H1 (cell line): Measurements from ENCODE around the gene SCN3A. TPM values are rescaled to one million over a fixed set of nuclear protein-coding genes. Genes with fewer than 3 reads are reported as not detected.

Experiments used
- CTCF ChIA-PET: fragments of 300-600 bp; sonication (Branson Sonifier 250); formaldehyde crosslinking; loops from one replicate; lab custom pipeline; 2021; ENCODE audit not compliant: partially characterized antibody; lab: Charles Lee
- POLR2A ChIA-PET: fragments of 300-600 bp; sonication (Branson Sonifier 250); formaldehyde crosslinking; loops from one replicate; lab custom pipeline; 2021; ENCODE audit warnings: inconsistent platforms; ENCODE audit not compliant: partially characterized antibody; lab: Charles Lee
- DNase-seq, 2 experiments: peaks; one replicate each; pipeline versions ENCODE4 v3.0.0 to v3.0.0-alpha.2; 2010 to 2022; ENCODE audit warnings: low spot score in 2 of 2, low read depth in 1 of 2, mixed read lengths in 1 of 2
- FAIRE-seq: peaks from 2 replicates; lab custom pipeline; 2011; peaks lifted over from hg19 to GRCh38; lab: Jason Lieb, UNC
- H2AFZ ChIP-seq: 2 replicates; pipeline ENCODE4 v1.8.1; 2012; ENCODE audit warnings: low read length, inconsistent platforms
- H2AK5ac ChIP-seq: 2 replicates; pipeline ENCODE4 v1.6.1; 2013; ENCODE audit warnings: low read depth, low read length
- H2BK120ac ChIP-seq: replicated peaks from 2 replicates; pipeline ENCODE3; 2013; ENCODE audit warnings: low read depth, low read length, inconsistent platforms
- H2BK12ac ChIP-seq: 2 replicates; pipeline ENCODE4 v1.6.1; 2013; ENCODE audit warnings: low read depth, low read length
- H2BK15ac ChIP-seq: 2 replicates; pipeline ENCODE4 v1.6.1; 2013; ENCODE audit warnings: low read length
- H2BK20ac ChIP-seq: 2 replicates; pipeline ENCODE4 v1.6.1; 2013; ENCODE audit warnings: low read length
- H2BK5ac ChIP-seq: 2 replicates; pipeline ENCODE4 v1.6.1; 2013; ENCODE audit warnings: low read depth, low read length
- H3K14ac ChIP-seq: 2 replicates; pipeline ENCODE4 v1.6.1; 2013; ENCODE audit warnings: inconsistent platforms; ENCODE audit not compliant: insufficient read length
- H3K18ac ChIP-seq: 2 replicates; pipeline ENCODE4 v1.6.1; 2013; ENCODE audit warnings: low read length; ENCODE audit errors: extremely low read depth
- H3K23ac ChIP-seq: 2 replicates; pipeline ENCODE4 v1.6.1; 2013; ENCODE audit warnings: inconsistent platforms; ENCODE audit not compliant: insufficient read length
- H3K23me2 ChIP-seq: 2 replicates; pipeline ENCODE4 v1.6.1; 2013; ENCODE audit warnings: low read depth, low read length
- H3K27ac ChIP-seq: 2 replicates; pipeline ENCODE4 v1.6.1; 2011; ENCODE audit warnings: low read depth, low read length, inconsistent platforms
- H3K27me3 ChIP-seq, 4 experiments: replicated peaks in 1 of 4; 1 replicate in 1 of 4; 2 replicates in 3 of 4; pipeline versions ENCODE4 v1.6.1 to v1.8.1; 2011 to 2013; ENCODE audit warnings: low read length in 3 of 4, mild to moderate bottlenecking in 3 of 4, inconsistent platforms in 2 of 4, mixed read lengths in 2 of 4, moderate library complexity in 1 of 4; ENCODE audit not compliant: control insufficient read depth in 3 of 4, insufficient read depth in 3 of 4; ENCODE audit errors: extremely low read depth in 1 of 4
- H3K36me3 ChIP-seq, 4 experiments: 2 replicates each; pipeline versions ENCODE4 v1.6.1 to v1.8.1; 2011 to 2013; ENCODE audit warnings: mild to moderate bottlenecking in 4 of 4, low read length in 3 of 4, moderate library complexity in 2 of 4, control low read depth in 1 of 4, inconsistent platforms in 1 of 4; ENCODE audit not compliant: insufficient read depth in 4 of 4, control insufficient read depth in 2 of 4
- H3K4ac ChIP-seq: replicated peaks from 2 replicates; pipeline ENCODE3; 2013; ENCODE audit warnings: low read length, low read depth, mixed read lengths, inconsistent platforms; ENCODE audit not compliant: insufficient read length
- H3K4me1 ChIP-seq, 4 experiments: replicated peaks in 1 of 4; 1 replicate in 1 of 4; 2 replicates in 3 of 4; pipeline versions ENCODE4 v1.6.1 to v1.8.1; 2011 to 2013; ENCODE audit warnings: low read length in 3 of 4, inconsistent platforms in 2 of 4, mixed read lengths in 1 of 4; ENCODE audit not compliant: insufficient read depth in 4 of 4, control insufficient read depth in 3 of 4
- H3K4me2 ChIP-seq, 2 experiments: 2 replicates each; pipeline versions ENCODE4 v1.6.1 to v1.8.1; 2011 to 2013; ENCODE audit warnings: low read depth in 2 of 2, low read length in 2 of 2, control low read depth in 1 of 2, inconsistent platforms in 1 of 2, mild to moderate bottlenecking in 1 of 2; ENCODE audit not compliant: insufficient read depth in 1 of 2
- H3K4me3 ChIP-seq, 4 experiments: fragments of 200-600, 300-600 bp in 1 of 4; sonication (generic), shearing (Covaris generic), sonication (Bioruptor Twin) in 1 of 4; 2 replicates each; pipeline versions ENCODE4 v1.5.1 to v1.8.1; 2011 to 2016; ENCODE audit warnings: low read length in 4 of 4, low read depth in 3 of 4, control low read depth in 2 of 4, inconsistent platforms in 2 of 4, mild to moderate bottlenecking in 2 of 4, mixed read lengths in 1 of 4, moderate library complexity in 1 of 4; ENCODE audit not compliant: insufficient read depth in 2 of 4; ENCODE audit errors: extremely low read depth in 1 of 4
- H3K56ac ChIP-seq: replicated peaks from 2 replicates; pipeline ENCODE3; 2013; ENCODE audit warnings: low read depth, mild to moderate bottlenecking, mixed read lengths, low read length, inconsistent platforms; ENCODE audit not compliant: insufficient read length
- H3K79me1 ChIP-seq: 2 replicates; pipeline ENCODE4 v1.6.1; 2013; ENCODE audit warnings: low read depth, low read length, control low read depth
- H3K79me2 ChIP-seq, 2 experiments: 2 replicates each; pipeline versions ENCODE4 v1.6.1 to v1.8.1; 2012 to 2013; ENCODE audit warnings: low read length in 2 of 2, mild to moderate bottlenecking in 2 of 2, inconsistent platforms in 1 of 2; ENCODE audit not compliant: insufficient read depth in 2 of 2, control insufficient read depth in 1 of 2
- H3K9ac ChIP-seq, 4 experiments: replicated peaks in 1 of 4; 1 replicate in 1 of 4; 2 replicates in 3 of 4; pipeline versions ENCODE4 v1.6.1 to v1.8.1; 2011 to 2013; ENCODE audit warnings: low read depth in 3 of 4, low read length in 3 of 4, control low read depth in 2 of 4, mild to moderate bottlenecking in 2 of 4, moderate library complexity in 2 of 4, inconsistent platforms in 1 of 4; ENCODE audit errors: extremely low read depth in 1 of 4
- H3K9me3 ChIP-seq, 2 experiments: 2 replicates each; pipeline versions ENCODE4 v1.6.1 to v1.8.1; 2012 to 2013; ENCODE audit warnings: mild to moderate bottlenecking in 2 of 2, moderate library complexity in 2 of 2, control low read depth in 1 of 2, inconsistent platforms in 1 of 2, low read depth in 1 of 2, low read length in 1 of 2, mixed read lengths in 1 of 2; ENCODE audit not compliant: insufficient read depth in 2 of 2
- H4K20me1 ChIP-seq, 2 experiments: replicated peaks in 1 of 2; 2 replicates each; pipeline versions ENCODE3 to v1.8.1; 2011 to 2013; ENCODE audit warnings: inconsistent platforms in 2 of 2, low read length in 2 of 2, mild to moderate bottlenecking in 1 of 2; ENCODE audit not compliant: insufficient read depth in 2 of 2, control insufficient read depth in 1 of 2
- H4K5ac ChIP-seq: 2 replicates; pipeline ENCODE4 v1.6.1; 2013; ENCODE audit warnings: low read length, low read depth, mixed read lengths, inconsistent platforms; ENCODE audit not compliant: insufficient read length
- H4K8ac ChIP-seq: 2 replicates; pipeline ENCODE4 v1.8.0; 2013; ENCODE audit warnings: mild to moderate bottlenecking, moderate library complexity, low read length, inconsistent platforms; ENCODE audit not compliant: insufficient read depth; ENCODE audit errors: extremely low read depth
- H4K91ac ChIP-seq: replicated peaks from 2 replicates; pipeline ENCODE3; 2013; ENCODE audit warnings: low read length, mixed read lengths, inconsistent platforms; ENCODE audit not compliant: insufficient read length
- BACH1 ChIP-seq: IDR thresholded peaks from 2 replicates; pipeline ENCODE4 v1.6.1; 2012; ENCODE audit warnings: low read length, improper control_type of control experiment
- EP300 ChIP-seq, 2 experiments: IDR thresholded peaks; 1 replicate in 1 of 2; 2 replicates in 1 of 2; pipeline ENCODE4 v1.6.1; 2011 to 2012; ENCODE audit warnings: low read depth in 2 of 2, low read length in 2 of 2, mild to moderate bottlenecking in 2 of 2, borderline replicate concordance in 1 of 2, inconsistent platforms in 1 of 2, moderate library complexity in 1 of 2
- GTF2F1 ChIP-seq: IDR thresholded peaks from 2 replicates; pipeline ENCODE4 v1.6.1; 2012; ENCODE audit warnings: low read depth, low read length, improper control_type of control experiment, borderline replicate concordance
- HDAC2 ChIP-seq, 2 experiments: fragments of 300-600 bp in 1 of 2; sonication (generic) in 1 of 2; IDR thresholded peaks; 2 replicates each; pipeline ENCODE4 v1.6.1; 2011 to 2012; ENCODE audit warnings: low read depth in 2 of 2, low read length in 2 of 2, mild to moderate bottlenecking in 2 of 2, moderate library complexity in 2 of 2, borderline replicate concordance in 1 of 2, inconsistent platforms in 1 of 2
- JUND ChIP-seq: IDR thresholded peaks from 2 replicates; pipeline ENCODE4 v1.6.1; 2011; ENCODE audit warnings: mild to moderate bottlenecking, improper control_type of control experiment, low read length
- KDM1A ChIP-seq: fragments of 200-600, 300-600 bp; sonication (generic); IDR thresholded peaks from 2 replicates; pipeline ENCODE4 v1.7.1; 2016; ENCODE audit warnings: mild to moderate bottlenecking, low read length, borderline replicate concordance
- NANOG ChIP-seq: IDR thresholded peaks from 2 replicates; pipeline ENCODE4 v1.6.1; 2011; ENCODE audit warnings: low read length, low read depth, mild to moderate bottlenecking, inconsistent platforms; ENCODE audit not compliant: insufficient read depth, poor library complexity, severe bottlenecking
- POU5F1 ChIP-seq: IDR thresholded peaks from 2 replicates; pipeline ENCODE4 v1.6.1; 2011; ENCODE audit warnings: low read depth, mild to moderate bottlenecking, low read length, moderate library complexity
- SIX5 ChIP-seq: IDR thresholded peaks from 2 replicates; pipeline ENCODE4 v1.6.1; 2011; ENCODE audit warnings: mild to moderate bottlenecking, low read depth, low read length
- SP1 ChIP-seq: IDR thresholded peaks from 2 replicates; pipeline ENCODE4 v1.6.1; 2011; ENCODE audit warnings: low read depth, low read length
- SUZ12 ChIP-seq: fragments of 200-600 bp; sonication (generic); IDR thresholded peaks from 2 replicates; pipeline ENCODE4 v1.6.1; 2012; ENCODE audit warnings: mild to moderate bottlenecking, inconsistent platforms, low read length, moderate library complexity, mixed read lengths
- TBP ChIP-seq: IDR thresholded peaks from 2 replicates; pipeline ENCODE4 v1.6.1; 2011; ENCODE audit warnings: low read depth, low read length, improper control_type of control experiment
- TCF12 ChIP-seq: IDR thresholded peaks from 2 replicates; pipeline ENCODE4 v1.6.1; 2011; ENCODE audit warnings: low read depth, mild to moderate bottlenecking, low read length
- YY1 ChIP-seq: IDR thresholded peaks from 2 replicates; pipeline ENCODE4 v1.6.1; 2011; ENCODE audit warnings: low read depth, mild to moderate bottlenecking, low read length
- WGBS, 2 experiments: shearing (Covaris generic) in 1 of 2; methylation state at CpG; one replicate each; pipeline versions ENCODE4 v1.1.6 to v1.1.7; 2013 to 2015; ENCODE audit warnings: low lambda C conversion rate in 2 of 2, mixed read lengths in 2 of 2, inconsistent platforms in 1 of 2, low coverage in 1 of 2, missing lambda C conversion rate in 1 of 2; ENCODE audit not compliant: insufficient replicate concordance in 2 of 2, insufficient coverage in 1 of 2, insufficient read length in 1 of 2; ENCODE audit errors: extremely low coverage in 1 of 2, missing lambda C conversion rate in 1 of 2; 5-methylcytosine and 5-hydroxymethylcytosine counted together
- polyA plus RNA-seq, 7 experiments: library from polyadenylated mRNA; depleted of rRNA in 3 of 7; stranded (reverse) in 5 of 7; unstranded in 2 of 7; fragments of >200 nt in 5 of 7; fragments of 200-250 nt in 2 of 7; gene quantifications; 1 replicate in 5 of 7; 2 replicates in 1 of 7; 4 replicates in 1 of 7; pipeline versions ENCODE4 v1.2.1 to v1.2.3, GENCODE V29; 2011 to 2013; ENCODE audit warnings: missing spikeins in 2 of 7, mixed read lengths in 2 of 7
- total RNA-seq: library from RNA; stranded (reverse); fragmentation: NEBNext Ultra II Directional; extraction: Animal tissue kit (Norgen Biotek cat#: 25700); gene quantifications from 2 replicates; pipeline ENCODE4 v1.2.1, GENCODE V29; 2021

Gene SCN3A
- total and polyA plus RNA-seq, 2 of the 8 experiments (the other 6 are each of a cell fraction or from before 2014, with no cell fraction given): 0.02 TPM; not detected in 1

GRCh38 chr2:165070076-165070475, 133.8 kb downstream of the SCN3A start:
- Histone ChIP-seq H2BK5ac (no peak overlapping the region), H2BK20ac (no peak overlapping the region), H4K20me1 (no peaks in the 10 kb centered on the region), H3K23ac (no peak overlapping the region), H3K9ac (no peak overlapping the region), H3K18ac (peak overlapping the region; percentile 89; the same call in 1 of the 2 replicates), H2BK12ac (0 out of 2 replicates have a peak overlapping the region, but pooled peaks have one; percentile 76), H2BK15ac (no peak overlapping the region), H3K79me2 (no peaks in the 10 kb centered on the region), H4K5ac (peak overlapping the region; percentile 93), H3K27me3 (no peaks in the 10 kb centered on the region), H3K4me1 (peaks cover 2 to 16% (median 6%) of the 10 kb centered on the region in 4 experiments; a peak in 5 of 7 replicates), H3K14ac (no peak overlapping the region), H4K8ac (peak overlapping the region; percentile 98), H3K27ac (peak overlapping the region; percentile 58), H3K4me3 (no peak overlapping the region), H2AK5ac (no peak overlapping the region), H2BK120ac (no peak overlapping the region), H3K56ac (no peak overlapping the region), H3K23me2 (no peaks in the 10 kb centered on the region), H4K91ac (peak overlapping the region; percentile 93), H2AFZ (peak overlapping the region; percentile 100), H3K36me3 (no peaks in the 10 kb centered on the region), H3K4ac (no peak overlapping the region), H3K4me2 (peak overlapping the region in 1 of 2 experiments; percentile 53; a peak in 1 of 4 replicates), H3K9me3 (peaks cover 0 to 2% of the 10 kb centered on the region in 2 experiments; a peak in 2 of 4 replicates), H3K79me1 (no peaks in the 10 kb centered on the region)
- ChIA-PET CTCF (interaction anchor here (0.6 to 3.6 kb wide), 7 partner anchors 21 to 1839 kb away, joined by 3 to 34 read pairs (median 3); no protein-coding TSS in a partner anchor), POLR2A (interaction anchor here (0.8 kb wide), 1 partner anchor 552 kb away, joined by 3 read pairs; no protein-coding TSS in a partner anchor)
- FAIRE-seq: no peak
- DNase-seq: peak in 1 of 2 experiments; percentile 33
- 56% methylated on average over 9 of the region's 9 CpGs; no CpG with 5 or more reads in 1 of the 2 experiments for WGBS, 2 experiments
- TF ChIP-seq TCF12 (no peak), NANOG (no peak), TBP (no peak), JUND (no peak), HDAC2 (IDR thresholded peaks at IDR 0.05; ENCODE audit: borderline replicate concordance in 1 of 2, low read depth in 2 of 2, low read length in 2 of 2) (no peak), SIX5 (peak; percentile 50), GTF2F1 (no peak), EP300 (IDR thresholded peaks at IDR 0.05; ENCODE audit: borderline replicate concordance in 1 of 2, low read depth in 2 of 2, low read length in 2 of 2) (no peak), YY1 (peak; percentile 43; the same call in 1 of the 2 replicates), SUZ12 (no peak), KDM1A (no peak), BACH1 (no peak), SP1 (no peak), POU5F1 (no peak)
